Heart left ventricle (tissue), 16 donors: Measurements from ENCODE around the gene ATP9B. TPM values are rescaled to one million over a fixed set of nuclear protein-coding genes. Genes with fewer than 3 reads are reported as not detected.

Experiments used
- ATAC-seq, 4 donors: fragments of 200-7000 bp; cut with Tn5 transposase; one replicate each; pipeline ENCODE4 v1.9.1; 2020 to 2022; ENCODE audit warnings: moderate library complexity in 4 of 4, mild to moderate bottlenecking in 3 of 4, moderate number of reproducible peaks in 1 of 4
- DNase-seq, 5 donors: peaks; one replicate each; pipeline ENCODE4 v3.0.0-alpha.2; 2020
- H3K27ac ChIP-seq, 12 donors: fragments of 200-600 bp; sonication (generic) in 4 of 12; one replicate each; pipeline versions ENCODE4 v1.5.0 to v1.8.0; 2016 to 2022; ENCODE audit warnings: mild to moderate bottlenecking in 2 of 12
- H3K27me3 ChIP-seq, 9 donors: fragments of 200-600 bp; sonication (generic) in 2 of 9; one replicate each; pipeline versions ENCODE4 v1.5.1 to v1.8.0; 2016 to 2022; ENCODE audit warnings: mild to moderate bottlenecking in 3 of 9
- H3K36me3 ChIP-seq, 9 donors: fragments of 200-600 bp; sonication (generic) in 2 of 9; one replicate each; pipeline versions ENCODE4 v1.5.0 to v1.8.0; 2018 to 2022; ENCODE audit warnings: mild to moderate bottlenecking in 2 of 9
- H3K4me1 ChIP-seq, 12 donors: fragments of 200-600 bp; sonication (generic) in 4 of 12; one replicate each; pipeline versions ENCODE4 v1.5.0 to v1.8.0; 2016 to 2022; ENCODE audit warnings: mild to moderate bottlenecking in 3 of 12
- H3K4me3 ChIP-seq, 12 donors: fragments of 200-600 bp; sonication (generic) in 4 of 12; one replicate each; pipeline versions ENCODE4 v1.5.0 to v1.8.0; 2017 to 2022; ENCODE audit warnings: mild to moderate bottlenecking in 9 of 12, moderate library complexity in 4 of 12
- H3K9me3 ChIP-seq, 12 donors: fragments of 200-600 bp; sonication (generic) in 4 of 12; one replicate each; pipeline versions ENCODE4 v1.5.0 to v1.8.0; 2016 to 2022; ENCODE audit warnings: mild to moderate bottlenecking in 1 of 12
- POLR2A ChIP-seq, 2 donors: fragments of 450-650 bp; IDR thresholded peaks; one replicate each; pipeline ENCODE4 v1.6.1; 2017; ENCODE audit warnings: antibody characterized with exemption in 2 of 2, mild to moderate bottlenecking in 2 of 2, moderate library complexity in 2 of 2
- WGBS, 4 donors: extraction: QIAGEN DNeasy Blood & Tissue Kit in 2 of 4; methylation state at CpG; one replicate each; pipeline versions ENCODE4 v1.1.5 to v1.1.7; 2013 to 2018; 5-methylcytosine and 5-hydroxymethylcytosine counted together
- intact Hi-C, 10 donors: fragments of 100-400 bp; cut with DNase I; formaldehyde crosslinking; loops; one replicate each; pipeline versions ENCODE4 v1.11.1 to v1.14.2; 2022
- polyA plus RNA-seq, 2 donors: library from polyadenylated mRNA; stranded (reverse); fragments of 200-250 nt; gene quantifications; one replicate each; pipeline ENCODE4 v1.2.3, GENCODE V29; 2013
- total RNA-seq, 9 donors: library from RNA; depleted of rRNA in 2 of 9; stranded (reverse); fragments of >200 nt in 2 of 9; fragmentation: NEBNext Ultra II Directional in 3 of 9; extraction: Animal tissue kit (Norgen Biotek cat#: 25700) in 3 of 9; gene quantifications; one replicate each; pipeline versions ENCODE4 v1.1.0 to v1.2.4, GENCODE V29; 2016 to 2023
- TF ChIP-seq, protein P1 (sequence below), 12 donors: fragments of 200-600 bp; sonication (generic) in 4 of 12; IDR thresholded peaks; one replicate each; pipeline versions ENCODE4 v1.5.0 to v1.8.0; 2018 to 2022; ENCODE audit warnings: antibody characterized with exemption in 12 of 12, mild to moderate bottlenecking in 5 of 12
- donor health status: ischemic (EF 13 %, LVEDD 7.1; RV severe dilation, severe dysfunction).
- donor health status: healthy with polysubstance abuse.
- donor health status: DM: no; HTN: yes; CAD: no.
- donor health status: DM: no; HTN: no; CAD: no.
- donor health status: ischemic (EF 25% LVEDD 6.9; RV normal size, moderate dysfunction).
- donor health status: ischemic (EF 25% LVEDD 5.7; RV mildly dilated, moderate dysfunction).
- donor health status: healthy.
- donor health status: DM: yes; HTN: yes; CAD: no.
- donor health status: ischemic (EF 35%, LVEDD 5.7; RV mildly dilated, moderate dysfunction).
- donor health status: nonischemic (EF 11% LVEDD 7.7; RV severe dilation, severe dysfunction).
- donor health status: DM: yes; HTN: yes; CAD: no.
- donor health status: PGD.
- donor health status: ischemic (EF 29% LVEDD 5.4; RV normal size, mild dysfunction).
- donor health status: nonischemic (EF 23%, LVEDD 6.1; RV moderate dilation, normal function).

Gene ATP9B
- total and polyA plus RNA-seq, 11 donors = 7.4 to 23.9 (median 12.8) TPM

DNA sequence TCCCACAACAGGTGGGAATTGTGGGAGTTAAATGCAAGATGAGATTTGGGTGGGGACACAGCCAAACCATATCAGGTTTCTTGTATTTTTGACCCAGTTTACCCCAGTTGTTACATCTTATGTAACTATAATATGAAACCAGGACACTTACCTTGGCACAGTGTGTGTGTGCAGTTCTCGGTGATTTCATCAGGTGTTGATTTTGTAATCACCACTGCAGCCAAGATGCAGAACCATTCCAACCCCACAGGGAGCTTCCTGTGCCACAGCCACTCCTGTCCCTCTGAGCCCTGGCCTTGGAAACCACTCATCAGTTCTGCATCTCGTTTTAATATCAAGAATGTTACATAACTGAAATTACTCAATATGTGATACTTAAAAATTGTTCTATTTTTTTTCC lies 31.8 kb downstream of the ATP9B start:
- no peak overlapping the region for H3K27ac ChIP-seq
- no peaks in the 10 kb centered on the region for H3K27me3 ChIP-seq
- H3K9me3 ChIP-seq = no peaks in the 10 kb centered on the region
- 74 to 81% (median 77%) methylated on average over 2 of the region's 2 CpGs for WGBS, 4 donors
- intact Hi-C loops = no loop called here
- no peak for DNase-seq
- H3K4me3 ChIP-seq = no peak overlapping the region
- H3K36me3 ChIP-seq = peaks cover 0 to 12% (median 0%) of the 10 kb centered on the region in 9 donors
- no peak for ATAC-seq
- H3K4me1 ChIP-seq = peaks cover 0 to 6% (median 0%) of the 10 kb centered on the region in 12 donors
- no peak for TF ChIP-seq POLR2A (IDR thresholded peaks at IDR 0.05)
- TF ChIP-seq, protein P1, sequence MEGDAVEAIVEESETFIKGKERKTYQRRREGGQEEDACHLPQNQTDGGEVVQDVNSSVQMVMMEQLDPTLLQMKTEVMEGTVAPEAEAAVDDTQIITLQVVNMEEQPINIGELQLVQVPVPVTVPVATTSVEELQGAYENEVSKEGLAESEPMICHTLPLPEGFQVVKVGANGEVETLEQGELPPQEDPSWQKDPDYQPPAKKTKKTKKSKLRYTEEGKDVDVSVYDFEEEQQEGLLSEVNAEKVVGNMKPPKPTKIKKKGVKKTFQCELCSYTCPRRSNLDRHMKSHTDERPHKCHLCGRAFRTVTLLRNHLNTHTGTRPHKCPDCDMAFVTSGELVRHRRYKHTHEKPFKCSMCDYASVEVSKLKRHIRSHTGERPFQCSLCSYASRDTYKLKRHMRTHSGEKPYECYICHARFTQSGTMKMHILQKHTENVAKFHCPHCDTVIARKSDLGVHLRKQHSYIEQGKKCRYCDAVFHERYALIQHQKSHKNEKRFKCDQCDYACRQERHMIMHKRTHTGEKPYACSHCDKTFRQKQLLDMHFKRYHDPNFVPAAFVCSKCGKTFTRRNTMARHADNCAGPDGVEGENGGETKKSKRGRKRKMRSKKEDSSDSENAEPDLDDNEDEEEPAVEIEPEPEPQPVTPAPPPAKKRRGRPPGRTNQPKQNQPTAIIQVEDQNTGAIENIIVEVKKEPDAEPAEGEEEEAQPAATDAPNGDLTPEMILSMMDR (IDR thresholded peaks at IDR 0.05) = no peak

DNA sequence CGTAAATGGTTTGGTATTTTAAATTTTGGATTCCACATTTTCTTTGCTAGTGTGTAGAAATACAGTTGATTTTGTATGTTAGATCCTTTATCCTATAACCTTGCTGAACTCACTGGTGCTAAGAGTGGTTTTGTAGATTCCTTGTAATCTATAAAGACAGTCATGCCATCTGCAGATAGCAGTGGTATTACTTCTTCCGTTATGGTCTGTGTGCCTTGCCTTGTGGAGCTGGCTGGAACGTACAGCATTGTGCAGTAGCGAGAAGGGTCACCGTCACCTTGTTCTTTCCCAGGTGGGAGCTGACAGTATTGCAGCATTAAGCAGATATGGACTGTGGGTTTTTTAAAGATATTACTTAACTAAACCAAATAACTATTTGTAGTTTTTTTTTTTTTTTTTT lies 33.7 kb downstream of the ATP9B start:
- no peak for DNase-seq
- TF ChIP-seq, protein P1 (IDR thresholded peaks at IDR 0.05) = no peak
- TF ChIP-seq POLR2A (IDR thresholded peaks at IDR 0.05) = no peak
- Histone ChIP-seq H3K4me3 (no peak overlapping the region), H3K36me3 (peaks cover 0 to 12% (median 0%) of the 10 kb centered on the region in 9 donors), H3K27me3 (no peaks in the 10 kb centered on the region), H3K4me1 (peaks cover 0 to 6% (median 0%) of the 10 kb centered on the region in 12 donors), H3K9me3 (no peaks in the 10 kb centered on the region), H3K27ac (no peak overlapping the region)
- intact Hi-C loops = no loop called here
- 93 to 97% (median 96%) methylated on average over 5 of the region's 5 CpGs for WGBS, 4 donors
- no peak for ATAC-seq

DNA sequence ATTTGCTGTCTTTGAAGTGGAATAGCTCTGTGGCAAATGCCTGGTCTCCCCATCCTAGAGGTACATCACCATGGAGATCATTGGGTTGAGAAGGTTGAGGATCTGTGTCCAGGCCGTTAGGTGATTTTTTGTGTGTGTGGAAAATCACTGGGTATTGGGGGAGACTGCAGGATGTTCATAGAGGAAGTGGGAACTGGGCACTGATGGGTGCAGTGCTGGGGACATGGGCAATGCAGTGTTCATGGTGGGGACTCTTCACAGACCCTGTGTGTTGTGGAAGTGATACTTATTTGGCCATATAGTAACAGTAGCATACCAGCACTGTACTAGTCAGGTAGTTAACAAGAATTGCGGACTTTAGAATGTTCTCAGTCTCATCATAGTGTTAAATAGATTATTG lies 34.9 kb downstream of the ATP9B start:
- H3K4me1 ChIP-seq = peaks cover 0 to 9% (median 0%) of the 10 kb centered on the region in 12 donors
- DNase-seq (no peak), ATAC-seq (no peak)
- no peak overlapping the region for H3K27ac ChIP-seq
- WGBS, 4 donors = 90 to 100% (median 95%) methylated on average over 2 of the region's 2 CpGs
- TF ChIP-seq POLR2A (IDR thresholded peaks at IDR 0.05) = no peak
- TF ChIP-seq, protein P1 (IDR thresholded peaks at IDR 0.05) = no peak
- H3K36me3 ChIP-seq = peaks cover 0 to 12% (median 0%) of the 10 kb centered on the region in 9 donors
- no peaks in the 10 kb centered on the region for H3K27me3 ChIP-seq
- intact Hi-C loops = no loop called here
- H3K9me3 ChIP-seq = no peaks in the 10 kb centered on the region
- no peak overlapping the region for H3K4me3 ChIP-seq

DNA sequence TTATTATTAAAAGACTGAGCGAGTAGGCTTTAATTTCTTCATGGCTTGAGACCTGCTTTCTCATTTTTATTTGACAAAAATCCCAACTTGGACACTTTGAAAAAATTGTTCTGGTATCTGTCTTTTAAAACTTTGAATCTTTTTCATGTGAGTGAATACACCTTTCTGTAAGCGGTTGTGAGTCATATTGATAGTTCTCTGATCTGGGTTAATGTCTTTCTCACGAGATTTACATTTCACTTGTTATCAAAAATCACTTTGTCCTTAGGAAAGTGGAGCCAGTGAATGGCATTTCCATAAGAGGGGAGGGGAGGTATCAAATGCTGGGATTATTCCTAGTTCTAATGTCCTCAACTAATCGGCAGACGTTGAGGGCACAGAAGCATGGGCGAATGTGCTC lies 36.3 kb downstream of the ATP9B start:
- no peak for ATAC-seq
- intact Hi-C loops = no loop called here
- no peak overlapping the region for H3K4me3 ChIP-seq
- 92 to 97% (median 93%) methylated on average over 6 of the region's 6 CpGs for WGBS, 4 donors
- H3K4me1 ChIP-seq = peaks cover 0 to 9% (median 0%) of the 10 kb centered on the region in 12 donors
- no peak for TF ChIP-seq POLR2A (IDR thresholded peaks at IDR 0.05)
- TF ChIP-seq, protein P1 (IDR thresholded peaks at IDR 0.05) = no peak
- H3K9me3 ChIP-seq = no peaks in the 10 kb centered on the region
- peaks cover 0 to 12% (median 0%) of the 10 kb centered on the region in 9 donors for H3K36me3 ChIP-seq
- H3K27me3 ChIP-seq = no peaks in the 10 kb centered on the region
- H3K27ac ChIP-seq = no peak overlapping the region
- DNase-seq = no peak
